ENCODE results near the gene ATG4A. TPM values are rescaled to one million over a fixed set of nuclear protein-coding genes. Genes with fewer than 3 reads are reported as not detected.

Gene ATG4A
- total RNA-seq, 1 donor from 2014 or later = 16.9 TPM

DNA sequence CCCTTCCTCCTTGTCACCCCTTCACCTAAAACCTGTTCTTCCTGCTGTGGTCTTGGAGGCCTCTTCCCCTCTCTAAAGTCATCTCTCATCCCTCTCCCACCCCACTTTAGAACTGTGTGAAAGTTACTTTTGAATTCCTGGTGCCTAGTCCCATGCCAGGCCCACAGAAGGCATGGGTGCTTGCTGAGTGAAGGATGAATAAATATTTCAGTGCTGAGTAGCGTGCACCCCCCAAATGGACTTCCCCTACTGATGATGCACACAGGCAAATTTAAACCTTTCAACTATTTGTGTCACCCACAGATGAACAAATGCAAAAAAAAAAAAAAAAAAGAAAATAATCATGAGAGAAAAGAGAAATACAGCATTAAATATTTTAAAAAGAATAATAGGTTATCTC is 20.0 kb upstream of the ATG4A start:
- no peak for ATAC-seq
- TF ChIP-seq, protein P1, sequence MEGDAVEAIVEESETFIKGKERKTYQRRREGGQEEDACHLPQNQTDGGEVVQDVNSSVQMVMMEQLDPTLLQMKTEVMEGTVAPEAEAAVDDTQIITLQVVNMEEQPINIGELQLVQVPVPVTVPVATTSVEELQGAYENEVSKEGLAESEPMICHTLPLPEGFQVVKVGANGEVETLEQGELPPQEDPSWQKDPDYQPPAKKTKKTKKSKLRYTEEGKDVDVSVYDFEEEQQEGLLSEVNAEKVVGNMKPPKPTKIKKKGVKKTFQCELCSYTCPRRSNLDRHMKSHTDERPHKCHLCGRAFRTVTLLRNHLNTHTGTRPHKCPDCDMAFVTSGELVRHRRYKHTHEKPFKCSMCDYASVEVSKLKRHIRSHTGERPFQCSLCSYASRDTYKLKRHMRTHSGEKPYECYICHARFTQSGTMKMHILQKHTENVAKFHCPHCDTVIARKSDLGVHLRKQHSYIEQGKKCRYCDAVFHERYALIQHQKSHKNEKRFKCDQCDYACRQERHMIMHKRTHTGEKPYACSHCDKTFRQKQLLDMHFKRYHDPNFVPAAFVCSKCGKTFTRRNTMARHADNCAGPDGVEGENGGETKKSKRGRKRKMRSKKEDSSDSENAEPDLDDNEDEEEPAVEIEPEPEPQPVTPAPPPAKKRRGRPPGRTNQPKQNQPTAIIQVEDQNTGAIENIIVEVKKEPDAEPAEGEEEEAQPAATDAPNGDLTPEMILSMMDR (IDR thresholded peaks at IDR 0.05) = no peak
- Histone ChIP-seq H3K4me3 (no peak overlapping the region), H3K4me1 (no peaks in the 10 kb centered on the region), H3K9me3 (no peaks in the 10 kb centered on the region), H3K36me3 (no peaks in the 10 kb centered on the region), H3K27ac (no peak overlapping the region), H3K27me3 (no peaks in the 10 kb centered on the region)
- intact Hi-C loops (cut with DNase I) = no loop called here
- no peak for DNase-seq

DNA sequence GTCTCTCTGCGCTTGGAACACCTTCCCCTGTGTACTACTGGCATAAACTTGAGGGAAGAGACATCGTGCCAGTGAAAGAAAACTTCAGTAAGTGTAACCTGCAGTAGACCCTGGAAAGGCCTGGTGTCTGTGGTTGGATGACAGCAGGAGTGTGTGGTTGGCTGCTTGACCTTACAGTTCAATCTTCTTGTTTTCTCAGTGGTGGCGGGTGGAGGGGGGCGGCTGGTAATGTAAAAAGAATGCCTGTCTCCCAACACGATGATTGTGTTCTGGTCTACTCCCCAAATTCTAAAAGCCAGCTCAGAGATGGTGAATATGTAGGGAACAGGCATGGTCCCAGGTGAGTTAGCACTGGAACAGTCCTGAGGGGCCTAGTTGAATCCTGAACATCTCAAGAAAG is 18.8 kb upstream of the ATG4A start:
- DNase-seq = no peak
- H3K36me3 ChIP-seq = no peaks in the 10 kb centered on the region
- TF ChIP-seq, protein P1 (IDR thresholded peaks at IDR 0.05) = no peak
- H3K9me3 ChIP-seq = no peaks in the 10 kb centered on the region
- H3K4me3 ChIP-seq = no peak overlapping the region
- no peaks in the 10 kb centered on the region for H3K4me1 ChIP-seq
- no peak for ATAC-seq
- H3K27me3 ChIP-seq = no peaks in the 10 kb centered on the region
- no peak overlapping the region for H3K27ac ChIP-seq
- intact Hi-C loops (cut with DNase I) = no loop called here

DNA sequence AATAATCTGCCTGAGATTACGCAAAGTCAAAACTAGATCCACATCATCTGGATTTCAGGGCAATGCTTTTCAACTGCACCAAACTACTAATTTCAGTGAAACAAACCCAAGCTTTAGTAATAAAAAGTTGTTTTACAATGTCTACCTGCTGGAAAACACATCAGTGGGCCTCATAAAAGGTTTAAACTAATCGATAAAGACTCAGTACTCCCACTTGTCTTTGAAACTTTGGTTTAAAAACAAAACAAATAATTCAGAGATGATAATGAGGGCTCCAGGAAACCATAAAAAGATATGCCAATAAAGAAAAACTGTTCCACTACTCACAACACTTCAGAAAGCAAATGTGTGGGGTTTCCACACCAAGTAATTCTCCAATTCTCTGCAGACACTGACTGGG is 10.5 kb upstream of the ATG4A start:
- Histone ChIP-seq H3K27ac (no peak overlapping the region), H3K36me3 (peaks cover 22% of the 10 kb centered on the region), H3K4me1 (no peaks in the 10 kb centered on the region), H3K9me3 (no peaks in the 10 kb centered on the region), H3K4me3 (no peak overlapping the region), H3K27me3 (no peaks in the 10 kb centered on the region)
- no peak for DNase-seq
- TF ChIP-seq, protein P1 (IDR thresholded peaks at IDR 0.05) = no peak
- intact Hi-C loops (cut with DNase I) = no loop called here
- ATAC-seq = no peak

GRCh38 chrX:108087792-108088191 is 3.8 kb upstream of the ATG4A start:
- intact Hi-C loops (cut with DNase I) = no loop called here
- peaks cover 39% of the 10 kb centered on the region for H3K36me3 ChIP-seq
- peaks cover 8% of the 10 kb centered on the region for H3K4me1 ChIP-seq
- TF ChIP-seq, protein P1 (IDR thresholded peaks at IDR 0.05) = no peak
- H3K27me3 ChIP-seq = no peaks in the 10 kb centered on the region
- DNase-seq (no peak), ATAC-seq (no peak)
- H3K4me3 ChIP-seq = no peak overlapping the region
- H3K9me3 ChIP-seq = no peaks in the 10 kb centered on the region
- H3K27ac ChIP-seq = no peak overlapping the region

DNA sequence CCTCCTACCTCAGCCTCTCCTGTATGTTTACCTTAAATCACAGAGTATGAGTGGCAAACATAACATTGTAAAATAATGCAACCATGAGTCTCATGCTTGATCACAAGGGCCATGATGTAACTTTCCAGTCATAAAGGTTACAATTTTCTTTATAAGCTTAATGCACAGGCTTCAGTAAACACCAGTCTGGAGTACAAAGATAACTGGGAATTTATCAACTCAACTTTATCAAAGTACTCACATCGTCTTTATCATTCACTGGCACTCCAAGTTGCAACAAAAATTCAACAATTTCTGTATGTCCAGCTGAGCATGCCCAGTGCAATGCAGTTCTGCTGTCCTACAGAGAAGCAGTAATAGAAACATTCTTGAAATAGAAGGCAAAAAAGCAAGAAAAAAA is 3.1 kb upstream of the ATG4A start:
- Histone ChIP-seq H3K36me3 (peaks cover 39% of the 10 kb centered on the region), H3K27me3 (no peaks in the 10 kb centered on the region), H3K4me3 (no peak overlapping the region), H3K9me3 (no peaks in the 10 kb centered on the region), H3K27ac (no peak overlapping the region), H3K4me1 (peaks cover 8% of the 10 kb centered on the region)
- TF ChIP-seq, protein P1 (IDR thresholded peaks at IDR 0.05) = no peak
- intact Hi-C loops (cut with DNase I) = no loop called here
- ATAC-seq (no peak), DNase-seq (no peak)

Data from upper lobe of right lung (tissue), 1 donor.